HTERT RPE-1 (cell line): ENCODE measurements around the gene RAD50.
"Not testable (repeated sequence)": the region's sequence is repeated elsewhere in the genome, so short reads cannot be mapped to it uniquely, and the experiment has no call there.

ENCODE experiments used
- in situ Hi-C: fragments of 300-500 bp; cut with MboI; formaldehyde crosslinking; loops from 4 replicates; pipeline ENCODE4 v1.14.3; 2020; ENCODE audit warnings: low sequenced_read_pairs

The RAD50 gene

GRCh38 chr5:132674671-132675506 is 118.1 kb downstream of the RAD50 start:
- in situ Hi-C loops, result no loop called here

GRCh38 chr5:132675936-132676689 is 119.3 kb downstream of the RAD50 start:
- in situ Hi-C loops, result no loop called here

GRCh38 chr5:132677191-132677590 is 120.4 kb downstream of the RAD50 start:
- in situ Hi-C loops, result no loop called here

- in situ Hi-C loops, result no loop called here
These were observed 121.1 kb downstream of the RAD50 start for GRCh38 chr5:132677682-132678400.

GRCh38 chr5:132678735-132679134 is 122.0 kb downstream of the RAD50 start:
- in situ Hi-C loops, result no loop called here

- in situ Hi-C loops, result no loop called here
These were observed 122.4 kb downstream of the RAD50 start for GRCh38 chr5:132679166-132679565.

GRCh38 chr5:132679717-132680380 is 123.1 kb downstream of the RAD50 start:
- in situ Hi-C loops, result no loop called here

GRCh38 chr5:132680780-132681475 is 124.2 kb downstream of the RAD50 start:
- in situ Hi-C loops, result no loop called here

GRCh38 chr5:132681476-132681831 is 124.7 kb downstream of the RAD50 start:
- in situ Hi-C loops, result no loop called here

GRCh38 chr5:132681983-132682382 is 125.2 kb downstream of the RAD50 start:
- in situ Hi-C loops, result no loop called here

GRCh38 chr5:132684491-132684890 is 127.7 kb downstream of the RAD50 start:
- in situ Hi-C loops, result no loop called here

GRCh38 chr5:132684922-132685720 is 128.3 kb downstream of the RAD50 start:
- in situ Hi-C loops, result no loop called here

GRCh38 chr5:132686193-132686592 is 129.4 kb downstream of the RAD50 start:
- in situ Hi-C loops, result no loop called here

- in situ Hi-C loops, result no loop called here
These were observed 131.2 kb downstream of the RAD50 start for GRCh38 chr5:132687995-132688394.

GRCh38 chr5:132688536-132689339 is 132.0 kb downstream of the RAD50 start:
- in situ Hi-C loops, result no loop called here

- in situ Hi-C loops, result no loop called here
These were observed 132.7 kb downstream of the RAD50 start for GRCh38 chr5:132689513-132689912.

- in situ Hi-C loops, result no loop called here
These were observed 133.4 kb downstream of the RAD50 start for GRCh38 chr5:132690156-132690555.

GRCh38 chr5:132691755-132692631 is 135.2 kb downstream of the RAD50 start:
- in situ Hi-C loops, result not testable (repeated sequence)
